Astrocyte of the cerebellum (primary cell): ENCODE results near the gene GMDS.
A peak's percentile ranks its signal among the peaks of the same experiment; 100 is the strongest.

Experiments used
- DNase-seq: peaks from one replicate; pipeline ENCODE4 v3.0.0-alpha.2; 2011; ENCODE audit warnings: low read depth
- H3K4me3 ChIP-seq: 2 replicates; pipeline ENCODE4 v1.5.1; 2011; ENCODE audit warnings: mild to moderate bottlenecking, low read depth, low read length, moderate library complexity
- in situ Hi-C: cut with HindIII; loops from 2 replicates; pipeline ENCODE4 v1.10.0; 2017; ENCODE audit warnings: low sequenced_read_pairs
- TF ChIP-seq, protein P1 (sequence below): IDR thresholded peaks from 2 replicates; pipeline ENCODE4 v1.5.1; 2012; ENCODE audit warnings: low read length, low read depth, moderate library complexity, mild to moderate bottlenecking; ENCODE audit errors: missing control alignments

Gene GMDS

DNA sequence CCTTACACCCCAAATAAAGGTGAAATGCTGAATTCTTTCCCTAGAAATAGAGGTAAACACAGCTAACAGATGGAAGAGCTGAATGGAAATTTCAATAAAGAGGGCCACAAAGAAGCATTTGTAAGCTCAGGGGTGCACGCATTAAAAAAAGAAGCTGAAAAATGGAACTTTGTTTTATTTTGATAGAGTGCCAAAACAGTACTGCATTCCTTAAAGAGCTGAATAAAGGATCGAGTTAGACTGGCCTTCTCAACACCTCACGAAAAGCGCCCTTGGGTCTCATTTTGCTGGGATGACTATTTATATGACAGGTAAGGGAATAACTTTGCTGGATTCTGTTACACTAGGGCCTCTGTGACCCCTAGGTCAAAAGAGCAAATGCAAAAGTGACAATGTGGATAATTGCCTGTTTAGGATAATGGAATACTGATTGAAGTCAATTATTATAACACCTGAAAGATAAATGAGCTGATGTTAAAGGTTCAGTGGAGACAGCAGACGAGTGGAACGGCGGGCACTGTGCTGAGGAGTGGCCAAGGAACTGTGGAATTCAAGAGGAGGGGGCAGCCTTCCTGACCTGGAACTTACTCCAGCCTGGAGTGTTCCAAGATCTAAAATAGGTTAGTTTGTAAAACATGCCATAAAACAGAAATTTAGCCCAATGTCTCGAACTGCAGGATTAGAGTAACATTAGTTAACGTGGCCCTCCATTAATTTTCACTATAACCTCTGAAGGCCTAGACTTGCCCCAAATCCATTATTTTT lies 467.3 kb downstream of the GMDS start:
- in situ Hi-C loops, result no loop called here
- H3K4me3 ChIP-seq, result no peak overlapping the region
- TF ChIP-seq, protein P1, sequence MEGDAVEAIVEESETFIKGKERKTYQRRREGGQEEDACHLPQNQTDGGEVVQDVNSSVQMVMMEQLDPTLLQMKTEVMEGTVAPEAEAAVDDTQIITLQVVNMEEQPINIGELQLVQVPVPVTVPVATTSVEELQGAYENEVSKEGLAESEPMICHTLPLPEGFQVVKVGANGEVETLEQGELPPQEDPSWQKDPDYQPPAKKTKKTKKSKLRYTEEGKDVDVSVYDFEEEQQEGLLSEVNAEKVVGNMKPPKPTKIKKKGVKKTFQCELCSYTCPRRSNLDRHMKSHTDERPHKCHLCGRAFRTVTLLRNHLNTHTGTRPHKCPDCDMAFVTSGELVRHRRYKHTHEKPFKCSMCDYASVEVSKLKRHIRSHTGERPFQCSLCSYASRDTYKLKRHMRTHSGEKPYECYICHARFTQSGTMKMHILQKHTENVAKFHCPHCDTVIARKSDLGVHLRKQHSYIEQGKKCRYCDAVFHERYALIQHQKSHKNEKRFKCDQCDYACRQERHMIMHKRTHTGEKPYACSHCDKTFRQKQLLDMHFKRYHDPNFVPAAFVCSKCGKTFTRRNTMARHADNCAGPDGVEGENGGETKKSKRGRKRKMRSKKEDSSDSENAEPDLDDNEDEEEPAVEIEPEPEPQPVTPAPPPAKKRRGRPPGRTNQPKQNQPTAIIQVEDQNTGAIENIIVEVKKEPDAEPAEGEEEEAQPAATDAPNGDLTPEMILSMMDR, result no peak
- no peak for DNase-seq

DNA sequence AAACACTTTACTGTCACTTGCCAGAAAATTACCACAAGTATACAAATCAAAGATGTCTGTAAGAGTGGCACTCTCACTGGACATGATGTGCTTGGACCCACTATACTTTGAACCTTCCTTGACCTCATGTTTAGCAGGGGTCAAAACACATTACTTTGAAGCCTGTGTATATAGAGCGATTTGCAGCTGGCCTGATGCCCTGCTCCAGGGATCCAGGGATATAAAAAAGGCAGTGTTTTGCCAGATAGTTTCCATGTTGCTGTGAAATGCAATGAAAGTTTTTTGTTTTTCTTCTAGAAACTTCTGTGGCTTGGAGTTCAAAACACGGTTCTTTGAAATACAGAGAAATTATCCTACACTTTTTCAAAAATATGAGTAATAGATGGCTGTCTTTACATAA lies 470.0 kb downstream of the GMDS start:
- no peak for DNase-seq
- in situ Hi-C loops, result no loop called here
- no peak overlapping the region for H3K4me3 ChIP-seq
- TF ChIP-seq, protein P1, result no peak

- in situ Hi-C loops, result no loop called here
- TF ChIP-seq, protein P1, result no peak
- H3K4me3 ChIP-seq, result no peak overlapping the region
- no peak for DNase-seq
Measured at GRCh38 chr6:1774226-1774915, 471.0 kb downstream of the GMDS start.

GRCh38 chr6:1773700-1774099 lies 471.7 kb downstream of the GMDS start:
- no peak for DNase-seq
- in situ Hi-C loops, result no loop called here
- no peak overlapping the region for H3K4me3 ChIP-seq
- TF ChIP-seq, protein P1, result no peak

- TF ChIP-seq, protein P1, result no peak
- H3K4me3 ChIP-seq, result no peak overlapping the region
- in situ Hi-C loops, result no loop called here
- no peak for DNase-seq
Measured at GRCh38 chr6:1770968-1771723, 474.3 kb downstream of the GMDS start.

DNA sequence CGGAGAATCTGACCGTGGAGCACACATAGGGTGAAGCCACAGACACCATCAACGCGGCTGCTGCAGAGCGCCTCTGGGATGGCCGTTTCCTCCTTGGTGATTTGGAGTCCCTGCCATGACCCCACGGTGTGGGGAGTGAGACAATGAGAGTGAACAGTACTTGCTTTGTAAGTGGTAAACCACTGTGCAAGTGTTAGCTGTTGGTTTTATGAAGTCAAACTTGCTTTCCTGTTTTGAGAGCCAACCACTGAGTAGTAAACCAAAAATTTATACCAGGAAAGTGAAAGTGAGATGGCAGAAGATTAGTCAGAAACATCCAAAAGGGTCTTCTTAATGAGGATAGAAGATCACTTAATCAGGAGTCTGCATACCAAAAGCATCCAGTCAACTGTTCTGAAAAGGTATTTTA lies 475.0 kb downstream of the GMDS start:
- TF ChIP-seq, protein P1, result no peak
- H3K4me3 ChIP-seq, result no peak overlapping the region
- peak; percentile 43 for DNase-seq
- in situ Hi-C loops, result no loop called here
